Amniotic stem cell (primary cell): ENCODE results near the gene NDUFA11.

Experiments
- DNase-seq: peaks from one replicate; lab custom pipeline; 2025; lab: John Stamatoyannopoulos, UW

The NDUFA11 gene

DNA sequence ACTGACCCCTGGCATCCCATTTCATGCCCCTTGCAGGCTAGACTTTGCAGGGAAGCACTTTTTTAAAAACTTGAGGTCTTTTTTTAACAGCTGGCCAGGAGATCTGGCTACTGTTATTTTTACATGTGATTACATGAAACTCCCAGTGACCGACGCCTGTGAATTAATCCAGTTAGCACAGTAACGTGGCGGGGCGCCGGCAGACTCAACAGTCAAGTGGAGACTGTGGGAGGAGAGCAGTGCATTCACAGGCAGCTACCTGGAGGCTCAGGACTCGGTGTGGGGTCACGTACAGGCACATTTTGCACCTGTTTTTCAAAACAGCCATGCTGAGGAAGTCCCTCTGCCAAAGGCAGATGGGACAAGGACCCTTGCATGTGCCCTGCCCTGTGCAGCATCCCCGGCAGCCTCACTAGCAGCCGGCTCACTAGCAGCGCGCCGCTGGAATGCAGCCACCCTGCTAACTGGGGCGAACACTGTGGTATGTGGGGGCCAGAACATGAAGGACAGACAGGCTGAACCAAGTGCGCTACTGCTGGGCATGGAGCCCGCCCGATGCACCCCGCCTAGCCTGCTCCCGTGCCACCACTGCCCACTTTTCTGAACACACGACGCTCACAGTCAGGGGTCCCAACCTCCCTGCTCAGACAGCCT is 29.1 kb upstream of the NDUFA11 start:
- DNase-seq: no peak

DNA sequence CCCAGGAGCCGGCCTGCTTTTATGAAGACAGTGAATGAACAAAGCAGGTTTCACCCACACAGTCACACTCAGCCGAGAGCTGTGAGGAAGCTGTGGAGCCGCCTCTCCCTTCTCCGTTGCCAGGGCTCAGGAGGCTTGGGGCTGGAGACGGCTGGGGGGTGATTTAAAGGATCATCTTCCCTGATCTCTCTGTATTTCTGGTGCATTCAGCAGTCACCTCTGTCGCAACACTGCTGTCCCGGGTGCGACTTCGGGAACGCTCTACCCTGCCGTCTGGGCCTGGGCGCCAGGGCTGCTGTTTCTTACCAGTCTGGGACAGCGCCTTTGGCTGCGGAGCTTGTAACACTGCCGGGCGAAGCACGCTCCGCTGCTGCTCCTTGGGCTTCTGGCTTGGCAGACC is 28.6 kb upstream of the NDUFA11 start:
- no peak for DNase-seq

DNA sequence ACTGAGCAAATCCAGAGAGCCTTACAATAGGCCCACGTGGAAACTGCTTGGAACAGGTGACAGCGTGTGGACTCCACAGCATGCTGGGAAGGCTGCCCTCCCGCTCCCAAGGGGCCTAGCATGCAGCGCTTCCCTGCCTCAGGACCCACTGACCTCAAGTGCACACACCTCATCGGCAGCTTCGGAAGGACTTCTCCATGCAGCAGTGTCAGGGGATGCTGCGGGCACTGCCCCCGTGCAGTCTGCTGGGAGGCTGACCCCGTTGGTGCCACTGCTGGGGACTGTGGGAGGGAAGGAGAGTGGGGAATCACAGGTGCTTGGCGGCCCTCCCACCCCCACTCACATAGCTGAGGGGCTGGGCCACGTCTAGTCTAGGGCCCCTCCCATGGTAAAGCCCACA is 27.7 kb upstream of the NDUFA11 start:
- no peak for DNase-seq

DNA sequence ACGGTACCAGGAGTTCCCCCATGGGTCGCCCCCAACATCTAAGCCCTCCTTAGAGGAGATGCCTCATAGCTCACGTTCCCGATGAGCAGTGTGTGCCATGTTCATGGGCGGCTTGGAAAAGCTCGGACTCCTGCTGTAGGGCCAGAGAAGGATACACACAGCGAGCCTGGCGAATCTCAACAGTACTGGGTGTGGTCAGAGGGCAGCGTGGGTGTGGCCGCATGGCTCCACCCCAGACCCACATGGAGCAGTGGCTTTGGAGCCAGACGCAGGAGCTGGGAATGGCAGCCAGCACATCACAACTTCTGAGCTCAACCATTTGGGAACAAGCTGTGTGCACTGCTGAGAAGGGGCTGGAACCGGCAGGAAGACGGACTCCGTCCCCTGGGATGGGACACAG is 26.0 kb upstream of the NDUFA11 start:
- no peak for DNase-seq

GRCh38 chr19:5929179-5929578 is 25.6 kb upstream of the NDUFA11 start:
- no peak for DNase-seq

DNA sequence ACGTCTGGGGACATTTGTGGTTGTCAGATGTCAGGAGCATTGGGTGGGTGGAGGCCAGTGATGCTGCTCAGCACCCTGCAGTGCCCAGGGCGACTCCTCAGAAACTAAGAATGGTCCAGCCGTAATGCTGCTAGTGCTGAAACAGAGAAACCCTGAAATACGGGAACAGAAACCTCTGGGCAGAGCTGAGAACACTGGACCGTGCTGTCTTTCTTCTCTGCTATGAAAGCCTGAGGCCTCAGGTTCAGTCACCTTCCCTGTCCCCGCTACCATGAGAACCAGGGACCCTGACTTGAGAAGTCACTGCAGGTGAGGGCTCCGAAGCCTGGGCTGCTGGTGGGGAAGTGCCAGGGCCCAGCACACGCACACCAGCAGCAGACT is 23.8 kb upstream of the NDUFA11 start:
- no peak for DNase-seq

DNA sequence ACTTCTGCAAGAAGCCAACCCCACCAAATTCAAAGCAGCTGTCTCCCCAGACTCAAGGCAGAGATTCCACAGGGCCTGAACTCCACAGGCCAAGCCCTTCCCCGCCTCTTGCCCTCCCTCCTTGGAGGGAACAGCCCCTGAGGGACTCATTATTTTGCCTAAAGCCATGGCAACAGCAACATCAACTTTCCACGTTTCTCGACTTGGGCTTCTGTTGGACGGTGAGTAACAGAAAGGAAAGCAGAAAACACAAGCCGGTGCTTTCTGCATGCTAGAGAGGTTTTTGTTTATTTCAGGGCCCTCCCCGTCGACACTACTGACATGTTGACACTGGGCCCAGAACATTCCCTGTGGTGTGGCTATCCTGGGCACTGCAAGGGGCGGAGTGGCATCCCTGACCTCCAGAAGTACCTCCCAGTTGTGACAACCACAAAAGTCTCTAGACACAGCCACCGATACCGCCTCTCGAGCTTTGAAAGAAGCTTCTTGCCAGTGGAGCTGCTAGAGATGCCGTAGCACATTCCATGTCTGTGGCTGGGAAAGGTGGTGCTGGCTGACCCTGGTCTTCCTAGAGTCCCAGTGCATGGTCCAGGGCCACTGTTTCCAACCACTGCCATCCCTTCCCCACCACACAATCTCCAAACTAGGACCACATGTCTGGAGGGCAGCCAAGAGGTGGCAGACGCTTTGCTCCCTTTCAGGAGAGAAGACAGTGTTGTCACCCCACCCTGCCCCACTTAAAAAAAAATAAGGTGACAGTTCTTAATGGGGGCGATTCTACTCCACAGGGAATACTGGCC is 23.3 kb upstream of the NDUFA11 start:
- DNase-seq: no peak

GRCh38 chr19:5925830-5926427 is 22.3 kb upstream of the NDUFA11 start:
- DNase-seq: no peak

DNA sequence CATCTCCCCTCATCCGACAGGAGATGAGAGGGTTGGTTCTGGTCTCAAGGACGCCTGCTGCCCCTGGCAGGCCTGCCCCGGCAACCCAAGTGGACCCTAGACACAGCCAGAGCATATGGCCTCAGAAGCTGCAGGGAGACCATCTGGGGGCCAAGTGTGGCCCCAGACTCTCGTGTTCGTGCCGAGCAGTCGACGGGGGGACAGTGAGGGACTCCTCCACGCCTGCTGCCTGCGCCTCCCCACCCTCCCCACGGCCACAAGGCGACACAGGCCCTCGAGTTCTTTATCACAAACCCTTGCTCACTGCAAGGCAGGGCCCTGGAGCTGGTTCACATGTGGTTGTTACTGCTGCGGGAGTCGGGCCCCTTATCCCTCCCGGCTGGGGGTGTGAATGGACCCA is 19.8 kb upstream of the NDUFA11 start:
- DNase-seq: no peak

DNA sequence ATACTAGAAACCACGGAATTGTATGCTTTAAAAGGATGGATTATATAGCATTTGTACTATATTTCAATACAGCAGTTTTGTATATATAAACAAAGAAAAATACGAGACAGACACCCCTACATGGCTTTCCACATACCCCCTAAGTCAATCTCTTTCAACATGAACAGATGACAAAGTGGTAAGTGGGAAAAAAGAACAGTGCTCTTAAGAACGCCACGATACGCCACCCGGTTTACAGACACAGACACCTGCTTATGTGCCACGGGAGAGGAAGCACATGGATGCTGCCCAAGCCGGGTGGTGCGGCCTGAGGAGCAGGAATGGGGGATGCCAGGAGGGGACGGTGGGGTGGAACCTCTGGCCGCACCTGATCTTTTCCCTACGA is 18.6 kb upstream of the NDUFA11 start:
- DNase-seq: no peak

GRCh38 chr19:5921516-5922160 is 18.0 kb upstream of the NDUFA11 start:
- DNase-seq: no peak

GRCh38 chr19:5918463-5919079 is 15.0 kb upstream of the NDUFA11 start:
- no peak for DNase-seq

- DNase-seq: no peak
Observed at GRCh38 chr19:5917431-5918107, 14.0 kb upstream of the NDUFA11 start.

DNA sequence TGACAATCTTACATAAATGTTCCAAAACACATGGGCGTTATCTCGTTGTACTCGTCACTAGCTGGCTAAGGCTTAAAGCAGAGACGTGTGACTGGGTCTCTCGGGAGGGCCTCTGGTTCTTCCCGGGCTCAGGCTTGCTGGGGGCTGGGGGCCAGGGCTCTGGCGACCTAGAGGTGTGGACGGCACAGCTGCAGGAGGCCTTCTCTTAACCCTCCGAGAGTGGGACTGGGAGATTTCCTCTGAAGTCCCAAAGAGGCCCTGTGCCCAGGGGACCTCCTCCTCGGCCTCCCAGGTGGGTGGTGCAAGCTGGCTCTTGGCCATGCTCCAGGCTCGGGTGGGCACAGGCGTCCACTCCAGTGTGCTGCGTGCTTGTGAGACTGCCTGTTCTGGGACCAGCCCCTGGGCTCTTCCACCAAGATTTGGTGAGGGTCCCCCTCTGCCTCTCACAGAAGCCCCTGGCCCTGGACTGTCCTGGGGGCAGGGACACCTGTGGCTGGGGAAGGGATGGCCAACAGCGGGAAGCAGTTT is 12.7 kb upstream of the NDUFA11 start:
- no peak for DNase-seq

GRCh38 chr19:5915782-5916165 is 12.2 kb upstream of the NDUFA11 start:
- no peak for DNase-seq

DNA sequence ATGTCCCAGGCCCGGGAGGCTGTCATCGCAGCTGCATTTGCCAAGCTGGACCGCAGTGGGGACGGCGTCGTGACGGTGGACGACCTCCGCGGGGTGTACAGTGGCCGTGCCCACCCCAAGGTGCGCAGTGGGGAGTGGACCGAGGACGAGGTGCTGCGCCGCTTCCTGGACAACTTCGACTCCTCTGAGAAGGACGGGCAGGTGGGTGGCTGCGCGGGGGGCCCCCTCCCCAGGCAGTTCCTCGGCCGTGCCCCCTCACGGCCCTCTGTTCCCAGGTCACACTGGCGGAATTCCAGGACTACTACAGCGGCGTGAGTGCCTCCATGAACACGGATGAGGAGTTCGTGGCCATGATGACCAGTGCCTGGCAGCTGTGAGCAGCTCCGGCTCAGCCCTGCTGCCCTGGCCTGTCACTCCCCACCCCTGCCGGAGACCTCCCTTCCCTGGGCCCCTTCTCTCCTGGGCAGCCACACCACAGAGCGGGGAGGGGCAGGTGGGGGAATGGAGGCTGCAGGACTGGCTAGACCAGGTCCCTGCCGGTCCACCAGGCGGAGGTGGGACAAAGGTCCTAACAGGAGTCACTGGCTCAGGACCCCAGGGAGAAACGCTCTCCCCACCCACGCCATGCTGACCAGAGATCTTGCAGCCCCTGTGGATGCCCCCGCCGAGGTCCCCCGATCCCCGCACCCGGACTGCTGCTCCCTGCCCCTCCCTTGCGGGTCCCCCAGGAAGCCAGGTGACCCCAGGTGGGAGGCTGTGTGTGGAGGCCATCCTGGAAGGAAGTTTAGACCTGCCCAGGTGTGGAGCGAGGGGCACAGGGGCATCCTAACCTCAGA is 11.6 kb upstream of the NDUFA11 start:
- no peak for DNase-seq

DNA sequence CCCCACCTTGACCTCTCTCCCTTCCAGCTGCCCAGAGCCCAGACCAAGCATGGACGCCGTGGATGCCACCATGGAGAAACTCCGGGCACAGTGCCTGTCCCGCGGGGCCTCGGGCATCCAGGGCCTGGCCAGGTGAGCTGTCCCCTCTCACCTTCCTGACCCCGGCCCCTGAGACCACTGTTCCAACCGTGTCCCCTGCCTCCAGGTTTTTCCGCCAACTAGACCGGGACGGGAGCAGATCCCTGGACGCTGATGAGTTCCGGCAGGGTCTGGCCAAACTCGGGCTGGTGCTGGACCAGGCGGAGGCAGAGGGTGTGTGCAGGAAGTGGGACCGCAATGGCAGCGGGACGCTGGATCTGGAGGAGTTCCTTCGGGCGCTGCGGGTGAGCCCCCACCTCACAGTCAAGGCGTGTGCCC is 10.8 kb upstream of the NDUFA11 start:
- no peak for DNase-seq

GRCh38 chr19:5913739-5914357 is 10.3 kb upstream of the NDUFA11 start, which contains the start of gene CAPS:
TSS of gene CAPS (plus strand) at chr19:5914254. CDS start at chr19:5914407, 153 bp downstream.
- DNase-seq: no peak

DNA sequence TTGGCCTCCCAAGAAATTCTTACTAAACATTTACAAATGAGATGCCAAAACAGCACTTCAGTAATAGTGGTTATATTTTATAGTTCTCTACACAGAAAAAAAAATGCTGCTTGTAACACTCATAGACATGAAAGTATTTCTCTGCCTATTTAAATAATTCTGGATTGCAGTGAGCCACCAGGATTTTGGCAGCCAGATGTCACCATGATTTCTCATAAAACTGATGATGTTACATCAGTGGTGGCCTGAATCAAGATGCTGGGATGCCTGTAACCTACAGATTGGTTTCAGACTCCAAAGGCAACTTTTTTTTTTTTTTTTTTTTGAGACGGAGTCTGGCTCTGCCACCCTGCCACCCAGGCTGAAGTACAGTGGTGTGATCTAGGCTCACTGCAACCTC is 7.8 kb upstream of the NDUFA11 start:
- no peak for DNase-seq

- DNase-seq: no peak
Observed at GRCh38 chr19:5910638-5910907, 7.0 kb upstream of the NDUFA11 start.
